Measurements from ENCODE around the gene ANAPC5. TPM values are rescaled to one million over a fixed set of nuclear protein-coding genes. Genes with fewer than 3 reads are reported as not detected.

ANAPC5 gene
- total RNA-seq, 1 donor from 2014 or later, result 57.4 TPM

DNA sequence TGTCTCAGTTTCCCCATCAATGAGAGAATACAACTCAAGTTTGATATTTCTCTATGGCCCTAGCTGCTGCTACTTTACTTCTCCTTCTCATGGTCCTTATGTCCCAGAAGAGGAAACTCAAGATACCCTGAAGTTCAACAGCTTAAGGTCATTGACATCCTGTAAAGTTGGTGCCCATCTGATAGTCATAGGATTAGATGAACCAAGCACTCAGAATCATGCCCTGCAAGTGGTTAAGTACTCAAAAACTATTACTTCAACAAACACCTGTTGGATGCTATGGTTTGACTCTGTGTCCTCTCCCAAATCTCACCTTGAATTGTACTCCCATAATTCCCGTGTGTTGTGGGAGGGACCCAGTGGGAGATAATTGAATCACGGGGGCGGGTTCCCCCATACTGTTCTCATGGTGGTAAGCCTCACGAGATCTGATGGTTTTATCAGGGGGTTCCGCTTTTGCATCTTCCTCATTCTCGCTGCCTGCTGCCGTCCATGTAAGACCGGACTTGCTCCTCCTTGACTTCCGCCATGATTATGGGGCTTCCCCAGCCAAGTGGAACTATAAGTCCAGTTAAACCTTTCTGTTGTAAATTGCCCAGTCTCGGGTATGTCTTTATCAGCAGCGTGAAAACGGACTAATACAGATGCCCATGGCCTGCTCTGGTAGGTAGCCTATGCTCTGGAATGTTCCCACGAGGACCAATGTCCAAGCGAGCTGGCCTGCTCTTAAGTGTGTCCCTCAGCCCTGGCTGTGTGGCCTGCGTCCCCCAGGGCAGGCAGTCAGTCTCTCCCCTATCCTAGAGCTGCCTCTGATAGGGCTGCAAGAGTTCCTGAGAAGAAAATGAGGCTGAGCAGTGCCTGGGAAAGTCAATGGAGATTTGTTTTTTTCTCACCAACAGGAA, 73.8 kb downstream of the ANAPC5 start:
- intact Hi-C loops (cut with DNase I), result no loop called here
- ATAC-seq (ENCODE audit: poor library complexity), result peak; percentile 24
- DNase-seq, result peak; percentile 56

DNA sequence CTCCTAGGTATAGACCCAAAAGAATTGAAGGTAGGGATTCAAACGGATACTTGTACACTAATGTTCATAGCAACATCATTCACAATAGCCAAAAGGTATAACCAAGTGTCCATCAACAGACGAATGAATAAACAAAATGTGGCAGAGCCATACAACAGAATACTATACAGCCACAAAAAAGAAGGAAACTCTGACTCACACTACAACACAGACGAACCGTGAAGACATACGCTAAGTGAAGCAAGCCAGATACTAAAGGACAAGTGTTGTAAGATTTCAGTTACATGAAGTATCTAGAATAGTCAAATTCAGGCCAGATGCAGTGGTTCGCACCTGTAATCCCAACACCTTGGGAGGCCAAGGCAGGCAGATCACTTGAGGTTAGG, 74.8 kb downstream of the ANAPC5 start:
- intact Hi-C loops (cut with DNase I), result no loop called here
- no peak for ATAC-seq (ENCODE audit: poor library complexity)
- no peak for DNase-seq

DNA sequence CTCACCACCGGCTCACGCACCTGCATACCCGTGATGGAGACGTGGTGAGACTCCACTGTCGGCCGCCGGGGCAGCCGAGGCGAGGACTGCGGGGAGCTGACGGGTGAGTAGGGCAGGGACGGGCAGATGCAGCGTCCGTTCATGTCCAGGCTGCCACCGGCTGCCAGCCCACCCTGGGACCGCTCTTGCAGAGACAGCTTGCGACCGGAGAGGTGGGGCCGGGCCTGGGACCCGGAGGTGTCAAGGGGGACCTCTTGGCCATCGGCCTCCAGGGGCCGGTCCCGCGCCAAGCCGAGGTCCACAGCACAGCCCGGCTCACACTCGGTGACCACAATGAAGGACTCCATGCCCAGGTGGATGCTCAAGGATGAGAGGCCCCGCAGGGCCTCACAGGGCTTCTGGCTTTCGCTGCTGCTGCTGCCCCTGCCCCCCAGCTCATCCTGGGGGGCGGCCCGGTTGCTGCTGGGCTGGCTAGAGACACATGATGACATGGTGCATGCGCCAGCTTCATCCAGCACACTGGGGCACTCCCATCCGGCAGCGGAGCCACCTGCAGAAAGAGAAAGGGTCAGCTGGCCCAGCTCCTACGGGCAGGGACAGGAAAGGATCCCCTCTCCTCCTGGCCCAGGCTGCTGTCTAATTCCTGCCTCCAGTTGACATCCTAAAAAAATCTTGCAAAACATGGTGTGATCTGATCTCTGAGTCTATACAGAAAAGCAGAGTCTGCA, 78.0 kb downstream of the ANAPC5 start:
- intact Hi-C loops (cut with DNase I), result no loop called here
- DNase-seq, result peak; percentile 32
- ATAC-seq (ENCODE audit: poor library complexity), result no peak

DNA sequence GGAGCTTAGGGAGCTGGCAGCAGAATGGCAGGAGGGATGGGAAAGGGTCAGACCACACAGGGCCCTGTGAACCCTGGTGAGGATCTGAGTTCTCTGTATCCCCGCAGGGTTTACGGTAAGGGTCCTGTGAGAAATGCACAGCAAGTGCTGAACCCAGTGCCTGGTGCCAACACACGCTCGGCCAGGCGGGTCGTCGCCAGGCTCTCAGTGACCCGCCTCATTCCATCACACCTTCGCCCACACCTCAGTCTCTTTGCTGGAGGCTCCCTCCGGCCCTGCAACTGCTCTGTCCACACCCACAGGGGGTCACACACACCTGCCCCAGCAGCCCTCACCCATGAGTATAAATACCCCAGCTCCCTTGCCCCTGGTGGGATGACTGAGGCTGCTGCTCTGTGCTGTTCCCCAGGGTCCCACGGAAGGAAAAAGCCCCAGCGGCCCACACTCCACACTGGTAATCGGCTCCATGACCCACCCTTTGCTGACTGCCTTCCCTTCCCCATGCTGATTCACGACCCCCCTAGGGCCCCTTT, 78.8 kb downstream of the ANAPC5 start:
- intact Hi-C loops (cut with DNase I), result no loop called here
- peak; percentile 19 for DNase-seq

DNA sequence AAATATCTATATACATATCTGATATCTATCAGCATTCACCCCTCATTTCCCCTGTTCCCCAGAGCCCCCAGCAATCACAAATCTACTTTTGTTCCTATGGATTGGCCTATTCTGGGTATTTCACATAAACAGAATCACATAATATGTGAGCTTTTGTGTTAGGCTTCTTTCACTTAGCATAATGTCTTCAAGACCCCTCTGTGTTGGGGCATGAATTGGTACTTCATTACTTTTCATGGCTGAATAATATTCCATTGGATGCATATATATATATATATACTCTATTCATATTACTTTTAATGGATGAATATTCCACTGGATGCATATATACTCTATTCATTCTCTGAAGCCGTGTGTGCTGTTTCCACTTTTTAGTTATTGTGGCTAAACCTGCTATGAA, 84.4 kb downstream of the ANAPC5 start:
- ATAC-seq (ENCODE audit: poor library complexity), result no peak
- no peak for DNase-seq
- intact Hi-C loops (cut with DNase I), result no loop called here

More for the DNA sequence above, 78.8 kb downstream of the ANAPC5 start:
- no peak for ATAC-seq (ENCODE audit: poor library complexity)

DNA sequence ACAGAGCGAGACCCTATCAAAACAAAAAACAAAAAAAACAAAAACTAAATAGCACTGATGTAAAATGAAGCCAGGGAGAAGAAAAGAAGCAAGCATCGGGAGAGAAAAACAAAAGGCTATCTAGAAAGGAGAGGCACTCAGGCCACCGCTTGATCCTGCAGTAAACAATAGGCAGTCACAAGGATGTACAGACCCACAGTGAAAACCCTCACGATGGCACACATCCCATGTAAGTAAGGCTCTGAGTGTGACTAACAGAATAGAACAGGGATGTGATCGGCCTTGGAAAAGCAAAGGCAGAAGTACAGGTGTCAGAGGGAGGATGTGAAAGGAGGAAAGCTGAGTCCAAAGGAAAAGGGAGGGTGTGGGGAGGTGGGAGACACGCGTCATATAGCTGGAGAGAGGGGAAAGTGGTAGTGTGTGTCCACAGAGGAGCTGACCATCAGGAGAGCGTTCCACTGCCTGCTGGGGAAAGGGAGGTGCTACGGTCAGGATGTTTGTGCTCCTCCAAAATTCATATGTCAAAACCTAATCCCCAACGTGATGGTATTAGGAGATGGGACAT, 87.2 kb downstream of the ANAPC5 start:
- ATAC-seq (ENCODE audit: poor library complexity) (no peak), DNase-seq (peak; percentile 0)
- intact Hi-C loops (cut with DNase I), result no loop called here

DNA sequence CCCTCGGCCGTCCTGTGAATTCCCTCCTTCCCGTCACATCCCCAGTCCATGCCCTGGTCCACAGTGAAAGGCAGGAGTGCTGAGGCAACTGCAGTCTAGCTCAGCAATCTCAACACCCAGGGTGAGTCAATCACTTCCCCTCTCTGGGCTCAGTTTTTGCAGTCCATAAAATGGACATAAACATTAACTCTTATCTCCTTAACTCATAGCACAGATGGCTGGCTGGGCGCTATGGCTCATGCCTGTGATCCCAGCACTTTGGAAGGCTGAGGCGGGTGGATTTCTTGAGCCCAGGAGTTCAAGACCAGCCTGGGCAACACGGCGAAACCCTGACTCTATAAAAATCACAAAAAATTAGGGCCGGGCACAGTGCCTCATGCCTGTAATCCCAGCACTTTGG, 88.1 kb downstream of the ANAPC5 start:
- DNase-seq (peak; percentile 9), ATAC-seq (ENCODE audit: poor library complexity) (no peak)
- intact Hi-C loops (cut with DNase I), result no loop called here

DNA sequence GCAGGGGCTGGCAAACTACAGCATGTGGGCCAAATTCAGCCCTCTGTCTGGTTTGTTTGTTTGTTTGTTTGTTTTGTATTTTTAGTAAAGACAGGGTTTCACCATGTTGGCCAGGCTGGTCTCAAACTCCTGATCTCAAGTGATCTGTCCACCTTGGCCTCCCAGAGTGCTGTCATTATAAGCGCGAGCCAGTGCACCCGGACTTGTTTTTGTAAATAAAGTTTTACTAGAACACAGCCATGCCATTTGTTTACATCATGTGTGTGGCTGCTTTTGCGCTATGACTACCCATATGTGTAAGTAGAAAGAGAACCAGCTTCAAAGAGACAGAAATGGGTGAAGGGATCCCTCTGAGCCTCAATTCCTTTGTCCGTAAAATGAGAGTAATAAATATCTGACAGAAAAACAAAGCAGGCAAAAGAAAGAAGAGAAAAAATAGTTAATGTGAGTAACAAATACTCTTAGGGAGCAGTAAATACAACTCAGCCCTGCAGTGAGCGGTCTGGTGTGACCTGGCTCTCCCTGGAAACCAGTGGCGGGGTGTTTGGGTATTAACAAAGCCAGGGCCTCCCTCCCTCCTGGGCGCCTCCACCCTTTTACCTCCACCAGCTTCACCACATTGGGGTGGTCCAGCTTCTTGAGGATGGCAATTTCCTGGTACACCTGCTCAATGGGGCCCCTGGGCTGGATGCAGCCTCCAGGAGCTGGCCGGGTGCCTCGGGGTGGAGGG, 88.8 kb downstream of the ANAPC5 start:
- intact Hi-C loops (cut with DNase I), result no loop called here
- ATAC-seq (ENCODE audit: poor library complexity) (no peak), DNase-seq (peak; percentile 29)

DNA sequence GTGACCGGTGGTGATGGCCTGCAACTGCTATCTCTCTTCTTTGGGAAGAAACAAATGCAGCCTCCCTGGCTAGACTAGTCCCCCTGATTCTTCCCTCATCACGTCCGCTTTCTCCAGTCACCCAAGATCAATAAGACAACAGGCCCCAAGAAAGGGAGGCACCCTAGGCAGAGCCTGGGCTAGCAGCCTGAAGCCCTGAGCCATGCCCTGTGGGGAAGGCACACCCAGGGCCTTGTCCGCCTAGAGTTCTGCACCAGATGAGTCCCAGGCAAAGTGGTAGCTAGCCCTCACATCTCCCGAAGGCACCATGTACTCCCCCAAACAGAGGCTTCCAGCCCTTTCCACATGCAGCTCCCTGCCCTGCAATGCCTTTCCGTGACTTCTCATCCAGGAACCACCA, 90.8 kb downstream of the ANAPC5 start:
- ATAC-seq (ENCODE audit: poor library complexity), result no peak
- intact Hi-C loops (cut with DNase I), result no loop called here
- DNase-seq, result peak; percentile 8

DNA sequence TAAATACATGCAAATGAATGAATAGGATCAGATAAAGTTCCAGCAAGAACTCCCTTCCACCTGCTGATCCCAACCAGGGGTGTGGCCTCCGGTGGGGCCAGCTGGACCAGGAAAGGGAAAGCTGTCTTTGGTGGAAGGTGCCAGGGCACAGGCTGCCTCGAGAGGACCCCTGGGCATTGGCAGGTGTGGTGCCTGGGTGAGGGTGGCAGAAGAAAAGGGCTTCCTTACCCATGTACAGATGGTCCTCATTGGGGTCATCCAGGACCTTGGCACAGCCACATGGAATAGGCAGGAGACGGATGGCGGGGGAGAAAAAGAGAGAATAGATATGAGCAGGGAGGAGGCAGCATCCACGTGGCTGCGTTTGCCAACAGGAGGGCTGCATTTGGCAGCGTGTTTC, 92.1 kb downstream of the ANAPC5 start:
- ATAC-seq (ENCODE audit: poor library complexity) (no peak), DNase-seq (peak; percentile 4)
- intact Hi-C loops (cut with DNase I), result no loop called here

DNA sequence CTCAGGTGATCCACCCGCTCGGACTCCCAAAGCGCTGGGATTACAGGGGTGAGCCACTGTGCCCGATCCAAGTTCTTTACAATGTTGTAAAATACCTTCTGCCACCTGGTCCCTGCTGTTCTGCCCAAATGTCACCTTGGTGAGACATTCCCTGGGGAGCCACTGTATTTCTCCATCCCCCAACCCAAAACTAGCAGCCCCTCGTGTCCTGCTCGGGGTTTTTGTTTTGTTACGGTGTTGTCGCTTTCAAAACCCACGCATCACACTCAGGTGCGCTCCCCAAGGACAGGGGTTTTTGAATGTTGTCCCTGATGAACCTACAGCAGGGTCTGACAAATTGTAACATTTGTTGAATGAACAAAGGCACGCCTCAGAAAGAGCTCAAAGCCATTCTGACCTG, 93.1 kb downstream of the ANAPC5 start:
- ATAC-seq (ENCODE audit: poor library complexity) (no peak), DNase-seq (no peak)
- intact Hi-C loops (cut with DNase I), result no loop called here

Other genes starting within 250 kb of the ANAPC5 start
- gene P2RX7, start 219.5 kb downstream of the ANAPC5 start, total RNA-seq, result 1.7 TPM
- gene P2RX4, start 142.3 kb downstream of the ANAPC5 start, total RNA-seq, result 7.4 TPM
- gene CAMKK2, start 55.7 kb downstream of the ANAPC5 start, total RNA-seq, result 14.8 TPM
- 19.2 TPM for gene RNF34, start 47.7 kb upstream of the ANAPC5 start, total RNA-seq
- 10.3 TPM for gene KDM2B, start 228.6 kb upstream of the ANAPC5 start, total RNA-seq

Data from Right ventricle myocardium superior (tissue), 1 donor.